GM23248 (cell line): ENCODE data around the gene RAB40B. TPM values are rescaled to one million over a fixed set of nuclear protein-coding genes. Genes with fewer than 3 reads are reported as not detected.

Source experiments
- DNase-seq: peaks from one replicate; pipeline ENCODE4 v3.0.0-alpha.2; 2015
- H2AFZ ChIP-seq: fragments of 200-600 bp; sonication (generic); 2 replicates; pipeline ENCODE4 v1.6.1; 2016; ENCODE audit warnings: antibody characterized with exemption
- H3F3A ChIP-seq: fragments of 200-600 bp; sonication (generic); 2 replicates; pipeline ENCODE4 v1.6.1; 2016; ENCODE audit warnings: mild to moderate bottlenecking, antibody characterized with exemption, mixed run types; ENCODE audit not compliant: insufficient read depth
- H3K27ac ChIP-seq: fragments of 200-600 bp; sonication (generic); 2 replicates; pipeline ENCODE4 v1.5.1; 2016; ENCODE audit warnings: mild to moderate bottlenecking
- H3K27me3 ChIP-seq: fragments of 200-600 bp; sonication (generic); replicated peaks from 2 replicates; pipeline ENCODE4 v1.6.1; 2016; ENCODE audit warnings: mild to moderate bottlenecking; ENCODE audit not compliant: insufficient read depth
- H3K36me3 ChIP-seq: fragments of 200-600 bp; sonication (generic); 2 replicates; pipeline ENCODE4 v1.6.1; 2016; ENCODE audit warnings: low read depth, mild to moderate bottlenecking
- H3K4me1 ChIP-seq: fragments of 200-600 bp; sonication (generic); 2 replicates; pipeline ENCODE4 v1.6.1; 2016; ENCODE audit warnings: mild to moderate bottlenecking; ENCODE audit not compliant: insufficient read depth
- H3K4me2 ChIP-seq: fragments of 200-600 bp; sonication (generic); one replicate; pipeline ENCODE4 v1.6.1; 2016; ENCODE audit warnings: mild to moderate bottlenecking; ENCODE audit not compliant: unreplicated experiment
- H3K4me3 ChIP-seq: fragments of 200-600 bp; sonication (generic); 2 replicates; pipeline ENCODE4 v1.5.1; 2016; ENCODE audit warnings: mild to moderate bottlenecking
- H3K79me2 ChIP-seq: fragments of 200-600 bp; sonication (generic); 2 replicates; pipeline ENCODE4 v1.6.1; 2016; ENCODE audit warnings: mild to moderate bottlenecking; ENCODE audit not compliant: insufficient read depth
- H3K9ac ChIP-seq: fragments of 200-600 bp; sonication (generic); 2 replicates; pipeline ENCODE4 v1.6.1; 2016; ENCODE audit warnings: mild to moderate bottlenecking
- H3K9me2 ChIP-seq: fragments of 200-600 bp; sonication (generic); 2 replicates; pipeline ENCODE4 v1.6.1; 2016; ENCODE audit warnings: mixed run types, mild to moderate bottlenecking, moderate library complexity; ENCODE audit not compliant: insufficient read depth
- H3K9me3 ChIP-seq: fragments of 200-600 bp; sonication (generic); one replicate; pipeline ENCODE4 v1.6.1; 2017; ENCODE audit warnings: low read depth
- H4K20me1 ChIP-seq: fragments of 200-600 bp; sonication (generic); 2 replicates; pipeline ENCODE4 v1.6.0; 2016; ENCODE audit not compliant: insufficient read depth
- EZH2 ChIP-seq: fragments of 200-600 bp; sonication (generic); IDR thresholded peaks from 2 replicates; pipeline ENCODE4 v1.6.1; 2018; ENCODE audit warnings: antibody characterized with exemption, mild to moderate bottlenecking; ENCODE audit not compliant: insufficient read depth, poor library complexity, severe bottlenecking
- EZH2phosphoT487 ChIP-seq: fragments of 200-600 bp; sonication (generic); IDR thresholded peaks from 2 replicates; pipeline ENCODE4 v1.6.1; 2018; ENCODE audit warnings: antibody characterized with exemption, moderate library complexity, mild to moderate bottlenecking, low read depth; ENCODE audit not compliant: insufficient read depth
- WGBS, 2 experiments: methylation state at CpG; one replicate each; pipeline ENCODE4 v1.1.6; 2015 to 2017; ENCODE audit warnings: low lambda C conversion rate in 2 of 2, low coverage in 1 of 2; ENCODE audit errors: missing lambda C conversion rate in 2 of 2; 5-methylcytosine and 5-hydroxymethylcytosine counted together
- in situ Hi-C: fragments of 300-500 bp; cut with MboI; formaldehyde crosslinking; loops from 2 replicates; pipeline ENCODE4 v1.15.0; 2020
- polyA plus RNA-seq: library from polyadenylated mRNA; unstranded; fragments of >200 nt; fragmentation: Nextera tagmentation; extraction: Ambion mirVana; gene quantifications from 2 replicates; pipeline ENCODE4 v1.2.1, GENCODE V29; 2016
- total RNA-seq: library from RNA; depleted of rRNA; stranded (reverse); fragments of >200 nt; shearing (Covaris generic); gene quantifications from 2 replicates; pipeline ENCODE4 v1.2.3, GENCODE V29; 2014

RAB40B gene
- total and polyA plus RNA-seq, 2 experiments from 2014 or later: 23.7 to 23.8 TPM

DNA sequence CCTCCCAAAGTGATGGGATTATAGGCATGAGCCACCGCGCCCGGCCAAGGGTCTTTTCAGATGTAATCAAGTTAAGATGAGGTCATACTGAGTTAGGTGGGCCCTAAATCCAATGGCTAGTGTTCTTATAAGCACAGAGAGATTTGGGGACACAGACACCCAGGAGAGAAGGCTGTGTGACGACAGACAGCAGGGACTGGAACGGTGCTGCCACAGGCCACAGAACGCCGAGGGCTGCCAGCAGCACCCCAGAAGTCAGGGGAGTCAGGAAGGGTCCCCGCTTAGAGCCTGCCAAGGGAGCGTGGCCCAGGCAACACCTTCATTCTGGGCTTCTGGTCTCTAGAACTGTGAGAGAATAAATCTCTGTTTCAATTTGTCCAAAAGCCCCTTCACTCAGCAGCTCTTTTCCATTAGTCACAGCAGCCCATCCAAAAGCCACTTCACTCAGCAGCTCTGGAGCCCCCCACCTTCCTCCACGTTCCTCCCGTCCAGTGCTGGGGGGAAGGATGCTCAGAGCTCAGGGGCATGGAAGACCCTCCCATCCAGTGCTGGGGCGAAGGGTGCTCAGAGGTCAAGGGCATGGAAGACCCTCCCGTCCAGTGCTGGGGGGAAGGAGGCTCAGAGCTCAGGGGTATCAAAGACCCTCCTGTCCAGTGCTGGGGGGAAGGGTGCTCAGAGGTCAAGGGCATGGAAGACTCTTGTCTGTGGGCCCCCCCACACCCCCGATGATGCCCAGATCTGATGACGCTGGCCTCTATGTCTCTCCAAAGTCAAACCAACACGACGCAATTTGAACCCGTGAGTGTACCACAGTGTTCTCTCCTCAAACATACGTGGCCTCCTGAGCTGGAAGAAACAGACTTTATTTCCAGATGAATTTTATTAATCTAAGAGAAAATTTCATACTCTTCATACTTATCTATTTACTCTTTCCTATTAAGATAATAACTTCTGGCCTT, 11.9 kb downstream of the RAB40B start:
- Histone ChIP-seq H3K9me3 (no peaks in the 10 kb centered on the region), H2AFZ (no peak overlapping the region), H3K9me2 (no peaks in the 10 kb centered on the region), H3K4me1 (no peaks in the 10 kb centered on the region), H3K27ac (no peak overlapping the region), H3K27me3 (no peaks in the 10 kb centered on the region), H3K4me3 (no peak overlapping the region), H3K79me2 (no peaks in the 10 kb centered on the region), H3K4me2 (no peak overlapping the region), H4K20me1 (no peaks in the 10 kb centered on the region), H3F3A (no peaks in the 10 kb centered on the region), H3K36me3 (no peaks in the 10 kb centered on the region), H3K9ac (no peak overlapping the region)
- in situ Hi-C loops: no loop called here
- DNase-seq: no peak
- 90 to 92% methylated on average over 19 of the region's 19 CpGs for WGBS, 2 experiments
- TF ChIP-seq EZH2 (no peak), EZH2phosphoT487 (no peak)

DNA sequence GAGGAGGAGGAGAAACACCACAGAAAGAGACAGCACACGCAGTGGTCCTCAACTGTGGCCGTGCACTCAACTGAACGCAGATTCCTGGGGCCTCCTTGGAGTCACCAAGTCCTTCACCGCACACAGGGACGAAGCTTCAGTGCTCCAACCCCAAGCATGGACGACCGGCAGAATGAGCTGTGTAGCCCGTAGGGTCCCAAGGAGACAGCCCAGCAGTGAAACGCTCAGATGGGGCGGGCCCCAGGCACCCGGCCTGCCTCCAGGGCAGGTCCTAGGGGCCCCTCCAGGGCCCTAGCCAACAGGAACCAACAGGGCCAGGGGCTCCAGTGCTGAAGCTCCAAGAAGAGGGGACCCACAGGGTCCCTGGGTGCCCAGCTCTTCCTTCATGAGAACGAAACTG, 13.2 kb downstream of the RAB40B start:
- H2AFZ ChIP-seq: no peak overlapping the region
- no peak for DNase-seq
- in situ Hi-C loops: no loop called here
- 83 to 96% methylated on average over 9 to 12 of the region's 12 CpGs for WGBS, 2 experiments
- no peaks in the 10 kb centered on the region for H3F3A ChIP-seq
- H3K27ac ChIP-seq: no peak overlapping the region
- H4K20me1 ChIP-seq: no peaks in the 10 kb centered on the region
- no peak overlapping the region for H3K4me2 ChIP-seq
- H3K27me3 ChIP-seq: no peaks in the 10 kb centered on the region
- no peaks in the 10 kb centered on the region for H3K4me1 ChIP-seq
- H3K9me3 ChIP-seq: no peaks in the 10 kb centered on the region
- no peak overlapping the region for H3K9ac ChIP-seq
- H3K36me3 ChIP-seq: no peaks in the 10 kb centered on the region
- H3K79me2 ChIP-seq: no peaks in the 10 kb centered on the region
- TF ChIP-seq EZH2phosphoT487 (no peak), EZH2 (no peak)
- H3K4me3 ChIP-seq: no peak overlapping the region
- no peaks in the 10 kb centered on the region for H3K9me2 ChIP-seq

DNA sequence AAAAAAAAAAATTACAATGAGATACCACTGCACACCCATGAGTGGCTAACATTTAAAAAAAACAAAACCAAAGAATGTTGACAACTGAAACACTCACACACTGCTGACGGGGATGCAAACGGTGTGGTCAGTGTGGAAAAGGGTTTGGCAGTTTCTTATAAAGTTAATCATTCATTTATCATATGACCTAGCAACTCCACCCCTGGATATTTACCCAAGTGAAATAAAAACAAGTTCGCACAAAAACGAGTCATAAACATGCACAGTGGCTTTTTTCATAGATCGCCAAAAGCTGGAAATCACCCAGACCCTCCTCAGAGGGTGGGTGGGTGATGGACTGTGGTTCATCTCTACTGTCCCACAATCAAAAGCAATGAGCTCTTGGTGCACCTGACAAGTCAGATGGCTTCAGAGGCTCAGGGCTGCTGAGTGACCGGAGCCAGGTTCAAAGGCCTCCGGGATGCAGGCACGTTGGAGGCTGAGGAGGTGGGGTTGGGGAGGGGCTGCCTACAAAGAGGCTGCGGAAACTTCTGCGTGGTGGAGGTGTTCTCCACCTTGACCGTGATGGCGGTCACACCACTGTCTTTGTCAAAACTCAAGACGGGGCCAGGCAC, 14.2 kb downstream of the RAB40B start:
- in situ Hi-C loops: no loop called here
- Histone ChIP-seq H3K9ac (no peak overlapping the region), H4K20me1 (no peaks in the 10 kb centered on the region), H3F3A (no peaks in the 10 kb centered on the region), H3K4me1 (no peaks in the 10 kb centered on the region), H3K27me3 (no peaks in the 10 kb centered on the region), H3K9me2 (no peaks in the 10 kb centered on the region), H2AFZ (no peak overlapping the region), H3K27ac (no peak overlapping the region), H3K79me2 (no peaks in the 10 kb centered on the region), H3K4me2 (no peak overlapping the region), H3K9me3 (no peaks in the 10 kb centered on the region), H3K4me3 (no peak overlapping the region), H3K36me3 (no peaks in the 10 kb centered on the region)
- WGBS, 2 experiments: 57 to 63% methylated on average over 13 of the region's 13 CpGs
- no peak for TF ChIP-seq EZH2
- no peak for TF ChIP-seq EZH2phosphoT487
- peak; percentile 12 for DNase-seq

DNA sequence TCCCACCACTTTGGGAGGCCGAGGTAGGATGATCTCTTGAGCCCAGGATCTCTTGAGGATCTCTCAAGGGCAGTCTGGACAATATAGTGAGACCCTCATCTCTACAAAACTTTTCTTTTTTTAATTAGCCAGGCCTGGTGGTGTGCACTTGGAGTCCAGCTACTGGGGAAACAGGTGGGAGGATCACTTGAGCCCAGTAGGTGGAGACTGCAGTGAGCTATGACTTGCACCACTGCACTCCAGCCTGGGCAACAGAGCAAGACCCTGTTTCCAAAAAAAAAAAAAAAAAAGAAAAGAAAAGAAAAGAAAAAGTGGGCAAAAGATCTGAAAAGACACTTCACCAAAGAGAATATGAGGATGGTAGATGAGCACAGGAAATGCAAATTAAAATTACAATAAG, 15.0 kb downstream of the RAB40B start:
- Histone ChIP-seq H4K20me1 (no peaks in the 10 kb centered on the region), H3K4me3 (no peak overlapping the region), H3K4me2 (no peak overlapping the region), H3K36me3 (no peaks in the 10 kb centered on the region), H3F3A (no peaks in the 10 kb centered on the region), H3K27ac (no peak overlapping the region), H3K9ac (no peak overlapping the region), H3K79me2 (no peaks in the 10 kb centered on the region), H3K9me2 (no peaks in the 10 kb centered on the region), H2AFZ (no peak overlapping the region), H3K27me3 (no peaks in the 10 kb centered on the region), H3K4me1 (no peaks in the 10 kb centered on the region), H3K9me3 (no peaks in the 10 kb centered on the region)
- no peak for DNase-seq
- TF ChIP-seq EZH2phosphoT487 (no peak), EZH2 (no peak)
- in situ Hi-C loops: no loop called here
- WGBS, 2 experiments: 55 to 65% methylated on average over 1 of the region's 1 CpG
